Endothelial cell of umbilical vein (primary cell): ENCODE measurements around the gene NCOA5. TPM values are rescaled to one million over a fixed set of nuclear protein-coding genes. Genes with fewer than 3 reads are reported as not detected.

Source experiments
- BruUV-seq: library from RNA; stranded (reverse); fragments of 400-500 nt; replicated peaks from 2 replicates; lab custom pipeline; 2021; lab: Mats Ljungman, UMichigan
- CTCF ChIA-PET: fragments of 300-600, 350-600 bp; sonication (Branson Sonifier 250); formaldehyde crosslinking; loops from one replicate; lab custom pipeline; 2021; ENCODE audit warnings: antibody characterized with exemption, inconsistent platforms; lab: Charles Lee
- POLR2A ChIA-PET: fragments of 300-600, 350-600 bp; sonication (Branson Sonifier 250); formaldehyde crosslinking; loops from one replicate; lab custom pipeline; 2021; ENCODE audit warnings: antibody characterized with exemption, inconsistent platforms; lab: Charles Lee
- DNase-seq: peaks from one replicate; pipeline ENCODE4 v3.0.0-alpha.2; 2011; ENCODE audit warnings: low read depth, low spot score
- FAIRE-seq: peaks from 2 replicates; lab custom pipeline; 2011; peaks lifted over from hg19 to GRCh38; lab: Jason Lieb, UNC
- H2AFZ ChIP-seq: 2 replicates; pipeline ENCODE4 v1.6.0; 2012; ENCODE audit warnings: low read depth, low read length, control low read depth, inconsistent platforms
- H3K27ac ChIP-seq: 2 replicates; pipeline ENCODE4 v1.5.1; 2011; ENCODE audit warnings: low read depth, mild to moderate bottlenecking, control low read depth, low read length, moderate library complexity; ENCODE audit not compliant: insufficient read depth
- H3K27me3 ChIP-seq, 2 experiments: 2 replicates each; pipeline versions ENCODE4 v1.6.0 to v1.6.1; 2011; ENCODE audit warnings: low read length in 2 of 2, mixed read lengths in 1 of 2; ENCODE audit not compliant: control insufficient read depth in 2 of 2, insufficient read depth in 2 of 2
- H3K36me3 ChIP-seq, 2 experiments: 2 replicates in 1 of 2; 3 replicates in 1 of 2; pipeline ENCODE4 v1.5.1; 2011; ENCODE audit warnings: low read length in 2 of 2, mild to moderate bottlenecking in 1 of 2, moderate library complexity in 1 of 2; ENCODE audit not compliant: control insufficient read depth in 2 of 2, insufficient read depth in 2 of 2; ENCODE audit errors: extremely low read depth in 1 of 2
- H3K4me1 ChIP-seq: 3 replicates; pipeline ENCODE4 v1.5.1; 2011; ENCODE audit warnings: mild to moderate bottlenecking, low read length; ENCODE audit not compliant: control insufficient read depth, insufficient read depth; ENCODE audit errors: extremely low read depth
- H3K4me2 ChIP-seq: 2 replicates; pipeline ENCODE4 v1.6.1; 2011; ENCODE audit warnings: low read length, control low read depth, mixed read lengths; ENCODE audit not compliant: insufficient read depth
- H3K4me3 ChIP-seq, 3 experiments: fragments of 200-600 bp in 1 of 3; sonication (generic), shearing (Covaris generic) in 1 of 3; replicated peaks in 1 of 3; 2 replicates each; pipeline ENCODE4 v1.5.1; 2011 to 2016; ENCODE audit warnings: control low read depth in 3 of 3, low read length in 3 of 3, mild to moderate bottlenecking in 2 of 3, inconsistent platforms in 1 of 3, low read depth in 1 of 3, moderate library complexity in 1 of 3; ENCODE audit not compliant: insufficient read depth in 1 of 3
- H3K79me2 ChIP-seq: 2 replicates; pipeline ENCODE4 v1.6.0; 2012; ENCODE audit warnings: low read length, inconsistent platforms; ENCODE audit not compliant: control insufficient read depth, insufficient read depth
- H3K9ac ChIP-seq: replicated peaks from 2 replicates; pipeline ENCODE3; 2011; ENCODE audit warnings: low read length, control low read depth; ENCODE audit not compliant: insufficient read depth; ENCODE audit errors: extremely low read depth
- H3K9me1 ChIP-seq: replicated peaks from 3 replicates; pipeline ENCODE4 v1.6.0; 2011; ENCODE audit warnings: mild to moderate bottlenecking, low read length; ENCODE audit not compliant: control insufficient read depth, insufficient read depth; ENCODE audit errors: extremely low read depth
- H3K9me3 ChIP-seq: replicated peaks from 2 replicates; pipeline ENCODE4 v1.5.1; 2012; ENCODE audit warnings: low read length, inconsistent platforms; ENCODE audit not compliant: control insufficient read depth, insufficient read depth
- H4K20me1 ChIP-seq: replicated peaks from 2 replicates; pipeline ENCODE3; 2011; ENCODE audit warnings: mild to moderate bottlenecking, low read length; ENCODE audit not compliant: control insufficient read depth, insufficient read depth; ENCODE audit errors: extremely low read depth
- CTCF ChIP-seq, 2 donors: IDR thresholded peaks; 1 replicate in 1 of 2; 2 replicates in 1 of 2; pipeline ENCODE4 v1.5.1; 2011; ENCODE audit warnings: low read length in 2 of 2, mild to moderate bottlenecking in 2 of 2, moderate library complexity in 2 of 2, control low read depth in 1 of 2, inconsistent platforms in 1 of 2, low read depth in 1 of 2; ENCODE audit not compliant: insufficient read depth in 1 of 2; ENCODE audit errors: extremely low read depth in 1 of 2
- EZH2 ChIP-seq: IDR thresholded peaks from 2 replicates; pipeline ENCODE4 v1.6.1; 2012; ENCODE audit warnings: borderline replicate concordance, low read depth, mild to moderate bottlenecking, moderate library complexity, low read length, inconsistent platforms; ENCODE audit not compliant: severe bottlenecking
- FOS ChIP-seq: IDR thresholded peaks from 2 replicates; pipeline ENCODE4 v1.6.1; 2011; ENCODE audit warnings: mild to moderate bottlenecking, low read length, moderate library complexity, borderline replicate concordance; ENCODE audit not compliant: insufficient read depth
- GATA2 ChIP-seq: IDR thresholded peaks from 2 replicates; pipeline ENCODE4 v1.7.0; 2011; ENCODE audit warnings: low read depth, mild to moderate bottlenecking, moderate library complexity, mixed read lengths, low read length; ENCODE audit not compliant: insufficient read length, insufficient read depth
- JUN ChIP-seq: IDR thresholded peaks from 2 replicates; pipeline ENCODE4 v1.6.1; 2011; ENCODE audit warnings: borderline replicate concordance, low read depth; ENCODE audit not compliant: insufficient read length, insufficient read depth
- MAX ChIP-seq: IDR thresholded peaks from 2 replicates; pipeline ENCODE4 v1.6.1; 2011; ENCODE audit not compliant: insufficient read depth, insufficient read length
- MYC ChIP-seq: IDR thresholded peaks from one replicate; pipeline ENCODE4 v1.6.1; 2011; ENCODE audit warnings: mild to moderate bottlenecking, low read depth, low read length
- POLR2A ChIP-seq: IDR thresholded peaks from 2 replicates; pipeline ENCODE4 v1.6.1; 2012; ENCODE audit warnings: low read depth, mild to moderate bottlenecking, control low read depth, low read length
- POLR2AphosphoS5 ChIP-seq: IDR thresholded peaks from 2 replicates; pipeline ENCODE4 v1.6.1; 2012; ENCODE audit warnings: low read depth, mild to moderate bottlenecking, control low read depth, low read length, moderate library complexity; ENCODE audit not compliant: insufficient read depth
- dilution Hi-C: fragments of 300-500 bp; cut with MboI; formaldehyde crosslinking; loops from one replicate; pipeline ENCODE4 v1.15.0; 2019; ENCODE audit warnings: low sequenced_read_pairs; ENCODE audit not compliant: extremely low pct_ligation_motif_present
- intact Hi-C: fragments of 100-400 bp; cut with micrococcal nuclease; formaldehyde crosslinking; loops from one replicate; pipeline ENCODE4 v1.10.0; 2022
- polyA plus RNA-seq, 4 experiments: library from polyadenylated mRNA; depleted of rRNA in 3 of 4; stranded (reverse) in 3 of 4; unstranded in 1 of 4; fragments of >200 nt; gene quantifications; 2 replicates each; pipeline versions ENCODE4 v1.2.1 to v1.2.3, GENCODE V29; 2011 to 2012; ENCODE audit warnings: missing spikeins in 1 of 4
- total RNA-seq: library from RNA; stranded (reverse); gene quantifications from 2 replicates; pipeline ENCODE4 v1.2.3, GENCODE V29; 2021

The NCOA5 gene
- total and polyA plus RNA-seq, 2 donors (not counting 3 experiments of a cell fraction or from before 2014, with no cell fraction given) = 32.0 to 39.5 TPM

GRCh38 chr20:46120136-46120535 lies 30.4 kb upstream of the NCOA5 start:
- Histone ChIP-seq H2AFZ (no peak overlapping the region), H3K4me3 (no peak overlapping the region), H3K9me1 (no peaks in the 10 kb centered on the region), H4K20me1 (no peaks in the 10 kb centered on the region), H3K36me3 (peaks cover 0 to 12% of the 10 kb centered on the region in 2 experiments), H3K27ac (no peak overlapping the region), H3K9ac (no peak overlapping the region), H3K4me1 (peaks cover 28% of the 10 kb centered on the region), H3K27me3 (peaks cover 0 to 2% of the 10 kb centered on the region in 2 experiments), H3K4me2 (no peak overlapping the region), H3K79me2 (no peaks in the 10 kb centered on the region), H3K9me3 (no peaks in the 10 kb centered on the region)
- CTCF ChIA-PET = interaction anchor here (0.9 to 2.1 kb wide), 4 partner anchors 9 to 229 kb away, joined by 3 to 8 read pairs (median 4); no protein-coding TSS in a partner anchor
- FAIRE-seq = no peak
- DNase-seq = no peak
- intact Hi-C loops = no loop called here
- TF ChIP-seq FOS (no peak), MAX (no peak), CTCF (IDR thresholded peaks at IDR 0.05; ENCODE audit: extremely low read depth in 1 of 2, insufficient read depth in 1 of 2, low read depth in 1 of 2, low read length in 2 of 2) (no peak), POLR2AphosphoS5 (no peak), GATA2 (no peak), JUN (no peak), MYC (no peak), EZH2 (no peak), POLR2A (no peak)
- dilution Hi-C loops = no loop called here
- no TSS peak for BruUV-seq
- POLR2A ChIA-PET = no interaction called here
